RWPE1 (cell line): ENCODE data around the gene TANC2.

Experiments used
- CTCF ChIA-PET: fragments of 350-600 bp; sonication (Branson Sonifier 250); formaldehyde crosslinking; extraction: SDS; loops from one replicate; lab custom pipeline; 2021; lab: Yijun Ruan, JAX
- POLR2A ChIA-PET: fragments of 400-600 bp; formaldehyde crosslinking; extraction: SDS; loops from one replicate; lab custom pipeline; 2020; ENCODE audit warnings: antibody characterized with exemption; ENCODE audit not compliant: low non-redundant PET; lab: Yijun Ruan, JAX
- DNase-seq: peaks from one replicate; pipeline ENCODE4 v3.0.0; 2012; ENCODE audit warnings: low spot score
- H3K27ac ChIP-seq: fragments of 450-650 bp; 2 replicates; pipeline ENCODE4 v1.5.1; 2017
- TF ChIP-seq, protein P1 (sequence below): fragments of 450-650 bp; conservative IDR thresholded peaks from 2 replicates; pipeline ENCODE4 v1.5.1; 2017; ENCODE audit warnings: low read depth, mild to moderate bottlenecking

Gene TANC2

DNA sequence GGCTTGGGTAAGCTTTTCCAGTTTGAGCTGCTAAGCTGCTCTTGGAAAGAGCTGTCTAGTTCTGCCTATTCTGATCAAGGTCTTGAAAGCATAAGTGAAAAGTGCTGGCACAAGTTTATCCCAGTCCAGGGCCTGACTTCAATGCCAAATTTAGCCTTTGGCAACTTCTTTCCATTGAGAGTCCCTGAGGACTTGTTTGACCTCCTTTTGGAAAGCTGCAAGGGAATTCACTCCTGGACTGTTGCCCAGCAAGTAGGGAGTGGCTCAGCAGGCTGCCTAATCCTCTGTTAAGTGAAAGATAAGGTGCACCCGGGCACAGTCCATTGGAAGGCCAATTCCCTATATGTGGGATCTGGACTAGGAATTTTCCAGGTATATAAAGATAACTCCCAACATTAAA, 16.0 kb upstream of the TANC2 start:
- TF ChIP-seq, protein P1, sequence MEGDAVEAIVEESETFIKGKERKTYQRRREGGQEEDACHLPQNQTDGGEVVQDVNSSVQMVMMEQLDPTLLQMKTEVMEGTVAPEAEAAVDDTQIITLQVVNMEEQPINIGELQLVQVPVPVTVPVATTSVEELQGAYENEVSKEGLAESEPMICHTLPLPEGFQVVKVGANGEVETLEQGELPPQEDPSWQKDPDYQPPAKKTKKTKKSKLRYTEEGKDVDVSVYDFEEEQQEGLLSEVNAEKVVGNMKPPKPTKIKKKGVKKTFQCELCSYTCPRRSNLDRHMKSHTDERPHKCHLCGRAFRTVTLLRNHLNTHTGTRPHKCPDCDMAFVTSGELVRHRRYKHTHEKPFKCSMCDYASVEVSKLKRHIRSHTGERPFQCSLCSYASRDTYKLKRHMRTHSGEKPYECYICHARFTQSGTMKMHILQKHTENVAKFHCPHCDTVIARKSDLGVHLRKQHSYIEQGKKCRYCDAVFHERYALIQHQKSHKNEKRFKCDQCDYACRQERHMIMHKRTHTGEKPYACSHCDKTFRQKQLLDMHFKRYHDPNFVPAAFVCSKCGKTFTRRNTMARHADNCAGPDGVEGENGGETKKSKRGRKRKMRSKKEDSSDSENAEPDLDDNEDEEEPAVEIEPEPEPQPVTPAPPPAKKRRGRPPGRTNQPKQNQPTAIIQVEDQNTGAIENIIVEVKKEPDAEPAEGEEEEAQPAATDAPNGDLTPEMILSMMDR = no peak
- H3K27ac ChIP-seq = no peak overlapping the region; the same call in 1 of the 2 replicates
- ChIA-PET CTCF (interaction anchor here (0.7 kb wide), 1 partner anchor 281 kb away, joined by 3 read pairs; no protein-coding TSS in a partner anchor), POLR2A (no interaction called here)
- peak; percentile 77 for DNase-seq

DNA sequence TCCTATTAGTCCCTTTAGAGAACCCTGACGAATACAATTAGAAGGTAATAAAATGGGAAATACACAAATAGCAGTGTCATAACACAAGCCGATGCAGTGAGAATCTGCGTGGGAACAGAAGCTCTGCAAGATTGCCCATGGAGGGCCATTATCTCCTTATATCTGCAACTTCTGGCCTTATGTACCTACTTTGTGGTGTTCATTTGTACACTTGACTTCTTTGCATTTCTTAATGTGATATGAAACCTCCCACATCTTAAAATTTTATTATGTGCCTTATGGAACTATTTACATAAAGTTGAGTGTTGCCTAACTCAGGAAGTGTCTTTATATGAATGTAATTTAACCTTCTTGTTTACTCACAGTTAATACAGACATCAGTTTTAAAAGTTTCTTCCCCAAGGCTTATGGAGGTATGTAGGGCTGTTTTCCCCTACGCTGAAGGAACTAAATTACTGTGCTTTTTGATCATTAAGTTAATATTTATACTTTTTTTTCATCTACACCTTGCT, 10.1 kb upstream of the TANC2 start:
- POLR2A ChIA-PET = no interaction called here
- CTCF ChIA-PET = no interaction called here
- DNase-seq = no peak
- no peak overlapping the region for H3K27ac ChIP-seq
- TF ChIP-seq, protein P1 = no peak

DNA sequence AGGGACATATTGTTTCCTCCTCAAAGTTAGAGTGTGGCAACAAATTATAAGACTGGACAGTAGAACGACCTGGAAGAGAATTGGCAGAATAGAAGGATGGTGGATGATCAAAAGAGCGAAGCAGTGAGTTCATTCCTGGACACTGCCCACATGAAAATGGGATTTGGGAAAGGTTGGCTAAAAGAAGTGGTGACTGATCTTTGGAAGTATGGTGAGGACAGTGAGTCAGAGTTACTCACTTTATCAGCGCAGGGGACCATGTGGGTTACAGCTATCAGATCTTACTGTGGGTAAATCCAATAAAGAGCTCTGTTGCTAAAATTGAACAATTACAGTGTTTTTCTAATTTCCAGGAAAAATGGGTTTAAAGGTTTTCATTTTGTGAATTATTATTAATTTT, 2.7 kb upstream of the TANC2 start:
- CTCF ChIA-PET = interaction anchor here (0.7 kb wide), 1 partner anchor 306 kb away, joined by 4 read pairs; no protein-coding TSS in a partner anchor
- no peak overlapping the region for H3K27ac ChIP-seq
- peak; percentile 74 for DNase-seq
- POLR2A ChIA-PET = no interaction called here
- TF ChIP-seq, protein P1 = no peak

DNA sequence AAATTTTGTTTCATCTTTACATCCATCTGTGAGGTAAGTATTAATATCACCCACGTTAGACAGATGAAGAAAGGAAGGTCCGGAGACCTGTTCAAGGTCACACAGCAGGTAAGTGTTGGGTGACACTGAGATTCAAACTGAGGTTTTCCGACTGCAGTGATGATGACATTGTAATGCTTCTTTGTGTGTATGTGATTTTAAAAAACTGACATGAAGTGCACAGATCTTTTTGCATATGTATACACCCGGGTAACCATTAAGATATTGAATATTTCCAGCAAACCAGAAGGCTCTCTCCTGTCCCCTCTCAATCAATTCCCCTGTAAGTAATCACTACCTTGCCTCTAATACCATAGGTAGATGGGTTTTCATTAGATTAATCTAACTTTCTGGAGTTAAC, 1.5 kb upstream of the TANC2 start:
- ChIA-PET CTCF (no interaction called here), POLR2A (no interaction called here)
- TF ChIP-seq, protein P1 = no peak
- H3K27ac ChIP-seq = no peak overlapping the region
- no peak for DNase-seq

DNA sequence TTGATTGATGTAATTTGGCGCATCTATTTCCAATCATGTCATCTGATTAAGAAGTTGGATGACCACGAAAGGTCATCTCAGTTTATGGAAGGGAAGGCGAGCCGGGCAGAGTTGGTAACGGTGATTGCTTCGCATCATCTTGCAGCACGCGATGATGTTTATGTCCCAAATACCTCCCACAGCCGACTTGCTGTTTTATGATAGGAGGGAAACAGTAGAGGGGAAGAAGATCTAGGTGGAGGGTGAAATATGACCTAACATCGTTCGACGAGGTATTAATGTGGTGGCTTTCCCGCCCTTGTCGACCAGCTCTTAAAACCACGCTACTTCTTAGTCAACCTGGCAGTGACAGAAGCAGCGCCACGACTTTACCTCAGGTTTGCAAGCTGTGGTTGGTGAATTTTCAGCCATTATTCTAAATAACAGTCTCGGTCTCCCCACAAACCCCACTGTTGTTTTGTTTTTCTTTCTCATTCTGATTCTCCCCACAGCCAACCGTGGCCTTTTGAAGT, 805 bp upstream of the TANC2 start:
- ChIA-PET CTCF (no interaction called here), POLR2A (no interaction called here)
- TF ChIP-seq, protein P1 = no peak
- no peak for DNase-seq
- peak overlapping the region; percentile 95 for H3K27ac ChIP-seq

DNA sequence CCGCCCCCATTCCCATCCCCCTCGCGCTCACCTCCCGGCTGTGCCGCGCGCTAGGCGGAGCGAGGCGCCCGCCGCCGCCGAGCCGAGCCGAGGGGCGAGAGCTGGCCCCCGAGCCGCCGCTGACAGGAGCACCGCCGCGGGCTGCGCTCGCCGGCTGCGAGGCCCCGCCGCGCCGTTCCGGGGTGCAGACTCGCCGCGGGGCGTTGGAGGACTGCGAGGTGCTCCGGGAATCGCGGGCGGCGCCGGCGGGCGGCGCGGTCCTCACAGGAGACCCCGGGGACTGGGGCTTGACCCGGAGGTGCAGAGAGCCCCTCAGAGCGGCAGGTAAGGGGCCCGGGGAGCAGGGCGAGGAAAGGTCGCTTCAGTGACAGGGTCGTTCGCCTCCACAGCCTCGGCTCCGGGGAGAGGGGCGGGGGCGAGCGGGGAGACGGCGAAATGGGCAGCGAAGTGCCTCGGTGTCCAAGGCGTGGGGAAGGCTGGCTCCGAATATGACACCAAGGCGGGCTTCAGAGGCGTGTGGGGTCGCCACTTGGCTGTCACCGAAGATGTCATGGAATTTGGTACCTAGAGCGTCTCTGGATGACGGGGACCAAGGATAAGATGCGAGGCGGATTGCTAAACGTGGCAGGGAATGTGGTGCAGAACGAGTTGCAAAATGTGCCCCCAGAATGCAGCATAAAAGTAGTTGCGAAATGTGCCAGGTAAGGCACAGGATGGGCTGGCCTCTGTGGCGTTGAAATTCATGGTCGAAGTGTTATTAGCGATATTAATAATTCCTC, 580 bp downstream of the TANC2 start:
- POLR2A ChIA-PET = no interaction called here
- TF ChIP-seq, protein P1 = no peak
- CTCF ChIA-PET = interaction anchor here (0.6 to 0.7 kb wide), 3 partner anchors 9 to 436 kb away, joined by 3 to 5 read pairs (median 3); no protein-coding TSS in a partner anchor
- H3K27ac ChIP-seq = peak overlapping the region; percentile 95
- DNase-seq = peak; percentile 48
